GM12878 (cell line): Measurements from ENCODE around the gene CYP46A1. TPM values are rescaled to one million over a fixed set of nuclear protein-coding genes. Genes with fewer than 3 reads are reported as not detected.

Experiments used
- ATAC-seq: fragments of 200-7000 bp; cut with Tn5 transposase; 3 replicates; pipeline ENCODE4 v1.9.1; 2020; ENCODE audit warnings: mild to moderate bottlenecking, moderate library complexity
- BruUV-seq: library from RNA; stranded (reverse); fragments of 400-500 nt; replicated peaks from 2 replicates; lab custom pipeline; 2021; lab: Mats Ljungman, UMichigan
- CTCF ChIA-PET: fragments of 300-600 bp; sonication (Branson Sonifier 250); formaldehyde crosslinking; extraction: SDS; loops from one replicate; lab custom pipeline; 2021; ENCODE audit warnings: inconsistent platforms; lab: Yijun Ruan, JAX
- POLR2A ChIA-PET: fragments of 350-600 bp; formaldehyde crosslinking; extraction: SDS; loops from one replicate; lab custom pipeline; 2021; ENCODE audit warnings: inconsistent platforms; lab: Charles Lee
- RAD21 ChIA-PET: fragments of 300-600 bp; sonication (Branson Sonifier 250); formaldehyde crosslinking; loops from one replicate; lab custom pipeline; 2023; ENCODE audit warnings: antibody characterized with exemption; ENCODE audit not compliant: unreplicated experiment; lab: Charles Lee
- SMC1A ChIA-PET: fragments of 300-600 bp; sonication (Branson Sonifier 250); formaldehyde crosslinking; loops from one replicate; lab custom pipeline; 2023; ENCODE audit not compliant: unreplicated experiment, uncharacterized antibody; lab: Charles Lee
- DNase-seq: peaks from one replicate; pipeline ENCODE4 v3.0.0-alpha.2; 2011; ENCODE audit warnings: low read depth, low spot score
- FAIRE-seq: peaks from 3 replicates; lab custom pipeline; 2011; peaks lifted over from hg19 to GRCh38; lab: Jason Lieb, UNC
- H2AFZ ChIP-seq: 2 replicates; pipeline ENCODE4 v1.6.0; 2011; ENCODE audit warnings: low read depth, low read length, control low read depth; ENCODE audit not compliant: control insufficient read depth
- H3K27ac ChIP-seq: 2 replicates; pipeline ENCODE4 v1.5.1; 2011; ENCODE audit warnings: control low read depth; ENCODE audit not compliant: control insufficient read depth, insufficient read depth
- H3K27me3 ChIP-seq, 2 experiments: replicated peaks in 1 of 2; 2 replicates each; pipeline versions ENCODE4 v1.6.0 to v1.6.1; 2011; ENCODE audit warnings: low read length in 1 of 2; ENCODE audit not compliant: control insufficient read depth in 2 of 2, insufficient read depth in 2 of 2
- H3K36me3 ChIP-seq, 2 experiments: 2 replicates each; pipeline ENCODE4 v1.5.1; 2011; ENCODE audit warnings: low read length in 1 of 2; ENCODE audit not compliant: control insufficient read depth in 2 of 2, insufficient read depth in 2 of 2
- H3K4me1 ChIP-seq: 2 replicates; pipeline ENCODE4 v1.6.1; 2011; ENCODE audit warnings: mild to moderate bottlenecking, low read length, moderate library complexity, mixed read lengths; ENCODE audit not compliant: control insufficient read depth, insufficient read depth
- H3K4me2 ChIP-seq: 2 replicates; pipeline ENCODE4 v1.6.0; 2011; ENCODE audit warnings: control low read depth; ENCODE audit not compliant: control insufficient read depth, insufficient read depth
- H3K4me3 ChIP-seq: fragments of 200-600 bp; sonication (generic); 2 replicates; pipeline ENCODE4 v1.5.1; 2016
- H3K79me2 ChIP-seq: 2 replicates; pipeline ENCODE4 v1.6.0; 2011; ENCODE audit warnings: low read length; ENCODE audit not compliant: control insufficient read depth, insufficient read depth
- H3K9ac ChIP-seq: 2 replicates; pipeline ENCODE4 v1.8.0; 2011; ENCODE audit warnings: low read length, control low read depth, mixed read lengths; ENCODE audit not compliant: control insufficient read depth, insufficient read depth
- H3K9me3 ChIP-seq: replicated peaks from 3 replicates; pipeline ENCODE4 v1.5.1; 2011; ENCODE audit warnings: mild to moderate bottlenecking, low read length; ENCODE audit not compliant: control insufficient read depth, insufficient read depth
- H4K20me1 ChIP-seq: 2 replicates; pipeline ENCODE4 v1.6.0; 2011; ENCODE audit not compliant: control insufficient read depth, insufficient read depth
- ZBED1 ChIP-seq: IDR thresholded peaks from 2 replicates; pipeline ENCODE4 v1.6.1; 2016; ENCODE audit warnings: borderline replicate concordance
- ZNF622 ChIP-seq: fragments of 450-650 bp; IDR thresholded peaks from 2 replicates; pipeline ENCODE4 v1.6.1; 2017; ENCODE audit warnings: mild to moderate bottlenecking, inconsistent platforms
- WGBS: methylation state at CpG from one replicate; pipeline ENCODE4 v1.1.6; 2016; ENCODE audit warnings: low lambda C conversion rate; ENCODE audit not compliant: insufficient replicate concordance, insufficient coverage; ENCODE audit errors: missing lambda C conversion rate; 5-methylcytosine and 5-hydroxymethylcytosine counted together
- in situ Hi-C: fragments of 300-500 bp; cut with MboI; formaldehyde crosslinking; loops from 9 replicates; pipeline ENCODE4 v1.14.3; 2018; ENCODE audit warnings: mixed read lengths
- intact Hi-C: fragments of 100-400 bp; cut with micrococcal nuclease; formaldehyde crosslinking; loops from one replicate; pipeline ENCODE4 v1.14.2; 2022; ENCODE audit not compliant: unreplicated experiment
- polyA plus RNA-seq, 11 experiments: library from polyadenylated mRNA; depleted of rRNA in 4 of 11; unstranded in 6 of 11; stranded (reverse) in 5 of 11; fragments of >200 nt; fragmentation: Nextera tagmentation in 4 of 11; fragmentation: Illumina TruSeq in 1 of 11; extraction: Ambion mirVana in 4 of 11; extraction: Trizol in 1 of 11; gene quantifications; 1 replicate in 1 of 11; 2 replicates in 10 of 11; pipeline versions ENCODE4 v1.2.1 to v1.2.3, GENCODE V29; 2011 to 2016; ENCODE audit warnings: inconsistent platforms in 2 of 11, missing spikeins in 2 of 11, low read depth in 1 of 11
- total RNA-seq, 4 experiments: library from RNA; depleted of rRNA in 3 of 4; stranded (reverse); fragments of >200 nt in 3 of 4; fragmentation: Illumina TruSeq in 1 of 4; extraction: Trizol in 1 of 4; gene quantifications; 2 replicates each; pipeline versions ENCODE4 v1.2.1 to v1.2.3, GENCODE V29; 2013 to 2021
- TF ChIP-seq, protein P1 (sequence below): fragments of 450-650 bp; IDR thresholded peaks from 2 replicates; pipeline ENCODE4 v1.6.1; 2016; ENCODE audit warnings: mild to moderate bottlenecking, moderate library complexity, borderline replicate concordance
- TF ChIP-seq, protein P2 (sequence below): fragments of 150-350 bp; IDR thresholded peaks from 2 replicates; pipeline ENCODE4 v1.6.1; 2016; ENCODE audit warnings: low read depth, low read length
- TF ChIP-seq, protein P3 (sequence below): fragments of 450-650 bp; IDR thresholded peaks from 2 replicates; pipeline ENCODE4 v1.6.1; 2017; ENCODE audit warnings: mild to moderate bottlenecking, moderate library complexity
- TF ChIP-seq, protein P4 (sequence below): fragments of 450-650 bp; formaldehyde crosslinking; IDR thresholded peaks from 2 replicates; pipeline ENCODE4 v1.4.0; 2020; ENCODE audit warnings: mild to moderate bottlenecking, moderate library complexity

The CYP46A1 gene
- total and polyA plus RNA-seq, 10 of the 15 experiments (the other 5 are each of a cell fraction or from before 2014, with no cell fraction given): 0.04 to 0.11 TPM; not detected in 8

DNA sequence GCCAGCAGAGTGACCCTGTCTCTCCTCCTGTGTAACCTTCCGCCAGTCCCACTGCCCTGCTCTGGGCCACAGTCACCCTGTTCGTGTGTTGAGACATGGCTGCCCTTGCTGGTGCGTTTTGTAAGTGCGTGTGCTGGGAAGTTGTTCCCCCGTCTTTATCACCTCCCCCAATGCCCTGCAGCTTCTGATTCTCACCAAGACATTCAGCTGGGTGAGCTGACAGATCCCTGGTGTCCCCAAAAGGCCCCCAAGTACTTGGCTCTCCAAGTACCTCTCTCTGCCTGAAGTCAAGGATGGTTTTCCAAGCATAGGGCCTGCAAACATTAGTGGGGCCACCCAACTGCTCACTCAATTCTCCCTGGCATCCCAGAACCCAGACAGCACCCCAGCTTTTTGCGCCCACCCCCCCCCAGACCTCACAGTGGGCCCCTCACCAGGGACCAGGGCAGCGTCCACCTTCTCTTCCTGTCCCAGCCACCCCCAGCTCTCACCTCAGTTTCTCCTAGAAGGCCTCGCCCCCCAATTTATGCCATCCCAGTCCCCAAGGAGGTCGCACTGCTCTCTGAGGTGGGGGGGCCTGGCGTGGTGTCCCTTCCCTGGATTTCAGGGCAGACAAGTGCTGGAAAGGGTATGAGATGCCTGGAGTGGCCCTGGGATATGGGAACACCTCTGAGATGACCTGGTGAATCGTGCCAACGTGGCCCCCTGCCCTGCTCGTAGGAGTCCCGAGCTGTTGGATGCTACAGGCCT, 57.3 kb downstream of the CYP46A1 start:
- POLR2A ChIA-PET: no interaction called here
- in situ Hi-C loops: no loop called here
- TF ChIP-seq, protein P1, sequence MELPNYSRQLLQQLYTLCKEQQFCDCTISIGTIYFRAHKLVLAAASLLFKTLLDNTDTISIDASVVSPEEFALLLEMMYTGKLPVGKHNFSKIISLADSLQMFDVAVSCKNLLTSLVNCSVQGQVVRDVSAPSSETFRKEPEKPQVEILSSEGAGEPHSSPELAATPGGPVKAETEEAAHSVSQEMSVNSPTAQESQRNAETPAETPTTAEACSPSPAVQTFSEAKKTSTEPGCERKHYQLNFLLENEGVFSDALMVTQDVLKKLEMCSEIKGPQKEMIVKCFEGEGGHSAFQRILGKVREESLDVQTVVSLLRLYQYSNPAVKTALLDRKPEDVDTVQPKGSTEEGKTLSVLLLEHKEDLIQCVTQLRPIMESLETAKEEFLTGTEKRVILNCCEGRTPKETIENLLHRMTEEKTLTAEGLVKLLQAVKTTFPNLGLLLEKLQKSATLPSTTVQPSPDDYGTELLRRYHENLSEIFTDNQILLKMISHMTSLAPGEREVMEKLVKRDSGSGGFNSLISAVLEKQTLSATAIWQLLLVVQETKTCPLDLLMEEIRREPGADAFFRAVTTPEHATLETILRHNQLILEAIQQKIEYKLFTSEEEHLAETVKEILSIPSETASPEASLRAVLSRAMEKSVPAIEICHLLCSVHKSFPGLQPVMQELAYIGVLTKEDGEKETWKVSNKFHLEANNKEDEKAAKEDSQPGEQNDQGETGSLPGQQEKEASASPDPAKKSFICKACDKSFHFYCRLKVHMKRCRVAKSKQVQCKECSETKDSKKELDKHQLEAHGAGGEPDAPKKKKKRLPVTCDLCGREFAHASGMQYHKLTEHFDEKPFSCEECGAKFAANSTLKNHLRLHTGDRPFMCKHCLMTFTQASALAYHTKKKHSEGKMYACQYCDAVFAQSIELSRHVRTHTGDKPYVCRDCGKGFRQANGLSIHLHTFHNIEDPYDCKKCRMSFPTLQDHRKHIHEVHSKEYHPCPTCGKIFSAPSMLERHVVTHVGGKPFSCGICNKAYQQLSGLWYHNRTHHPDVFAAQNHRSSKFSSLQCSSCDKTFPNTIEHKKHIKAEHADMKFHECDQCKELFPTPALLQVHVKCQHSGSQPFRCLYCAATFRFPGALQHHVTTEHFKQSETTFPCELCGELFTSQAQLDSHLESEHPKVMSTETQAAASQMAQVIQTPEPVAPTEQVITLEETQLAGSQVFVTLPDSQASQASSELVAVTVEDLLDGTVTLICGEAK: no peak
- TF ChIP-seq, protein P2, sequence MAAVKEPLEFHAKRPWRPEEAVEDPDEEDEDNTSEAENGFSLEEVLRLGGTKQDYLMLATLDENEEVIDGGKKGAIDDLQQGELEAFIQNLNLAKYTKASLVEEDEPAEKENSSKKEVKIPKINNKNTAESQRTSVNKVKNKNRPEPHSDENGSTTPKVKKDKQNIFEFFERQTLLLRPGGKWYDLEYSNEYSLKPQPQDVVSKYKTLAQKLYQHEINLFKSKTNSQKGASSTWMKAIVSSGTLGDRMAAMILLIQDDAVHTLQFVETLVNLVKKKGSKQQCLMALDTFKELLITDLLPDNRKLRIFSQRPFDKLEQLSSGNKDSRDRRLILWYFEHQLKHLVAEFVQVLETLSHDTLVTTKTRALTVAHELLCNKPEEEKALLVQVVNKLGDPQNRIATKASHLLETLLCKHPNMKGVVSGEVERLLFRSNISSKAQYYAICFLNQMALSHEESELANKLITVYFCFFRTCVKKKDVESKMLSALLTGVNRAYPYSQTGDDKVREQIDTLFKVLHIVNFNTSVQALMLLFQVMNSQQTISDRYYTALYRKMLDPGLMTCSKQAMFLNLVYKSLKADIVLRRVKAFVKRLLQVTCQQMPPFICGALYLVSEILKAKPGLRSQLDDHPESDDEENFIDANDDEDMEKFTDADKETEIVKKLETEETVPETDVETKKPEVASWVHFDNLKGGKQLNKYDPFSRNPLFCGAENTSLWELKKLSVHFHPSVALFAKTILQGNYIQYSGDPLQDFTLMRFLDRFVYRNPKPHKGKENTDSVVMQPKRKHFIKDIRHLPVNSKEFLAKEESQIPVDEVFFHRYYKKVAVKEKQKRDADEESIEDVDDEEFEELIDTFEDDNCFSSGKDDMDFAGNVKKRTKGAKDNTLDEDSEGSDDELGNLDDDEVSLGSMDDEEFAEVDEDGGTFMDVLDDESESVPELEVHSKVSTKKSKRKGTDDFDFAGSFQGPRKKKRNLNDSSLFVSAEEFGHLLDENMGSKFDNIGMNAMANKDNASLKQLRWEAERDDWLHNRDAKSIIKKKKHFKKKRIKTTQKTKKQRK: no peak
- TF ChIP-seq ZNF622 (no peak), ZBED1 (no peak)
- TF ChIP-seq, protein P3, sequence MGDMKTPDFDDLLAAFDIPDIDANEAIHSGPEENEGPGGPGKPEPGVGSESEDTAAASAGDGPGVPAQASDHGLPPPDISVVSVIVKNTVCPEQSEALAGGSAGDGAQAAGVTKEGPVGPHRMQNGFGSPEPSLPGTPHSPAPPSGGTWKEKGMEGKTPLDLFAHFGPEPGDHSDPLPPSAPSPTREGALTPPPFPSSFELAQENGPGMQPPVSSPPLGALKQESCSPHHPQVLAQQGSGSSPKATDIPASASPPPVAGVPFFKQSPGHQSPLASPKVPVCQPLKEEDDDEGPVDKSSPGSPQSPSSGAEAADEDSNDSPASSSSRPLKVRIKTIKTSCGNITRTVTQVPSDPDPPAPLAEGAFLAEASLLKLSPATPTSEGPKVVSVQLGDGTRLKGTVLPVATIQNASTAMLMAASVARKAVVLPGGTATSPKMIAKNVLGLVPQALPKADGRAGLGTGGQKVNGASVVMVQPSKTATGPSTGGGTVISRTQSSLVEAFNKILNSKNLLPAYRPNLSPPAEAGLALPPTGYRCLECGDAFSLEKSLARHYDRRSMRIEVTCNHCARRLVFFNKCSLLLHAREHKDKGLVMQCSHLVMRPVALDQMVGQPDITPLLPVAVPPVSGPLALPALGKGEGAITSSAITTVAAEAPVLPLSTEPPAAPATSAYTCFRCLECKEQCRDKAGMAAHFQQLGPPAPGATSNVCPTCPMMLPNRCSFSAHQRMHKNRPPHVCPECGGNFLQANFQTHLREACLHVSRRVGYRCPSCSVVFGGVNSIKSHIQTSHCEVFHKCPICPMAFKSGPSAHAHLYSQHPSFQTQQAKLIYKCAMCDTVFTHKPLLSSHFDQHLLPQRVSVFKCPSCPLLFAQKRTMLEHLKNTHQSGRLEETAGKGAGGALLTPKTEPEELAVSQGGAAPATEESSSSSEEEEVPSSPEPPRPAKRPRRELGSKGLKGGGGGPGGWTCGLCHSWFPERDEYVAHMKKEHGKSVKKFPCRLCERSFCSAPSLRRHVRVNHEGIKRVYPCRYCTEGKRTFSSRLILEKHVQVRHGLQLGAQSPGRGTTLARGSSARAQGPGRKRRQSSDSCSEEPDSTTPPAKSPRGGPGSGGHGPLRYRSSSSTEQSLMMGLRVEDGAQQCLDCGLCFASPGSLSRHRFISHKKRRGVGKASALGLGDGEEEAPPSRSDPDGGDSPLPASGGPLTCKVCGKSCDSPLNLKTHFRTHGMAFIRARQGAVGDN: no peak
- TF ChIP-seq, protein P4, sequence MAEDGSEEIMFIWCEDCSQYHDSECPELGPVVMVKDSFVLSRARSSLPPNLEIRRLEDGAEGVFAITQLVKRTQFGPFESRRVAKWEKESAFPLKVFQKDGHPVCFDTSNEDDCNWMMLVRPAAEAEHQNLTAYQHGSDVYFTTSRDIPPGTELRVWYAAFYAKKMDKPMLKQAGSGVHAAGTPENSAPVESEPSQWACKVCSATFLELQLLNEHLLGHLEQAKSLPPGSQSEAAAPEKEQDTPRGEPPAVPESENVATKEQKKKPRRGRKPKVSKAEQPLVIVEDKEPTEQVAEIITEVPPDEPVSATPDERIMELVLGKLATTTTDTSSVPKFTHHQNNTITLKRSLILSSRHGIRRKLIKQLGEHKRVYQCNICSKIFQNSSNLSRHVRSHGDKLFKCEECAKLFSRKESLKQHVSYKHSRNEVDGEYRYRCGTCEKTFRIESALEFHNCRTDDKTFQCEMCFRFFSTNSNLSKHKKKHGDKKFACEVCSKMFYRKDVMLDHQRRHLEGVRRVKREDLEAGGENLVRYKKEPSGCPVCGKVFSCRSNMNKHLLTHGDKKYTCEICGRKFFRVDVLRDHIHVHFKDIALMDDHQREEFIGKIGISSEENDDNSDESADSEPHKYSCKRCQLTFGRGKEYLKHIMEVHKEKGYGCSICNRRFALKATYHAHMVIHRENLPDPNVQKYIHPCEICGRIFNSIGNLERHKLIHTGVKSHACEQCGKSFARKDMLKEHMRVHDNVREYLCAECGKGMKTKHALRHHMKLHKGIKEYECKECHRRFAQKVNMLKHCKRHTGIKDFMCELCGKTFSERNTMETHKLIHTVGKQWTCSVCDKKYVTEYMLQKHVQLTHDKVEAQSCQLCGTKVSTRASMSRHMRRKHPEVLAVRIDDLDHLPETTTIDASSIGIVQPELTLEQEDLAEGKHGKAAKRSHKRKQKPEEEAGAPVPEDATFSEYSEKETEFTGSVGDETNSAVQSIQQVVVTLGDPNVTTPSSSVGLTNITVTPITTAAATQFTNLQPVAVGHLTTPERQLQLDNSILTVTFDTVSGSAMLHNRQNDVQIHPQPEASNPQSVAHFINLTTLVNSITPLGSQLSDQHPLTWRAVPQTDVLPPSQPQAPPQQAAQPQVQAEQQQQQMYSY (CRISPR knock-in tag): no peak

More for the DNA sequence above, 57.3 kb downstream of the CYP46A1 start:
- no peak for ATAC-seq
- Histone ChIP-seq H3K9ac (no peak overlapping the region), H3K4me1 (no peaks in the 10 kb centered on the region), H3K9me3 (no peaks in the 10 kb centered on the region), H3K27me3 (peaks cover 0 to 5% of the 10 kb centered on the region in 2 experiments; a peak in 2 of 4 replicates), H3K79me2 (no peaks in the 10 kb centered on the region), H3K4me3 (no peak overlapping the region), H4K20me1 (no peaks in the 10 kb centered on the region), H3K27ac (no peak overlapping the region), H2AFZ (no peak overlapping the region), H3K36me3 (no peaks in the 10 kb centered on the region), H3K4me2 (no peak overlapping the region)
- CTCF ChIA-PET: interaction anchor here (0.7 kb wide), 1 partner anchor 61 kb away, joined by 3 read pairs; no protein-coding TSS in a partner anchor
- 21% methylated on average over 14 of the region's 14 CpGs for WGBS
- SMC1A ChIA-PET: no interaction called here
- RAD21 ChIA-PET: no interaction called here
- intact Hi-C loops: no loop called here
- no peak for DNase-seq
- BruUV-seq: no TSS peak
- FAIRE-seq: no peak
